Astrocyte (in vitro differentiated cells and primary cell): ENCODE results near the gene POGZ. TPM values are rescaled to one million over a fixed set of nuclear protein-coding genes. Genes with fewer than 3 reads are reported as not detected.
"Not testable (repeated sequence)": the region's sequence is repeated elsewhere in the genome, so short reads cannot be mapped to it uniquely, and the experiment has no call there.

Experiments used
- DNase-seq: peaks from one replicate; pipeline ENCODE4 v3.0.0-alpha.2; 2010; ENCODE audit warnings: low read depth
- FAIRE-seq: peaks from 2 replicates; lab custom pipeline; 2011; peaks lifted over from hg19 to GRCh38; lab: Jason Lieb, UNC
- H2AFZ ChIP-seq: 2 replicates; pipeline ENCODE4 v1.6.0; 2012; ENCODE audit warnings: low read depth, low read length, inconsistent platforms
- H3K27ac ChIP-seq: 2 replicates; pipeline ENCODE4 v1.5.1; 2011; ENCODE audit warnings: low read depth, low read length, inconsistent platforms
- H3K27me3 ChIP-seq: 2 replicates; pipeline ENCODE4 v1.6.0; 2011; ENCODE audit warnings: low read length, inconsistent platforms; ENCODE audit not compliant: insufficient read depth
- H3K36me3 ChIP-seq: 2 replicates; pipeline ENCODE4 v1.5.1; 2011; ENCODE audit warnings: low read length, inconsistent platforms; ENCODE audit not compliant: insufficient read depth
- H3K4me1 ChIP-seq: 2 replicates; pipeline ENCODE4 v1.5.1; 2011; ENCODE audit warnings: low read length, inconsistent platforms; ENCODE audit not compliant: insufficient read depth
- H3K4me2 ChIP-seq: 2 replicates; pipeline ENCODE4 v1.6.0; 2012; ENCODE audit warnings: low read length, inconsistent platforms
- H3K4me3 ChIP-seq: 2 replicates; pipeline ENCODE4 v1.5.1; 2011; ENCODE audit warnings: low read depth, mild to moderate bottlenecking, low read length, inconsistent platforms; ENCODE audit not compliant: insufficient read depth
- H3K79me2 ChIP-seq: 2 replicates; pipeline ENCODE4 v1.6.0; 2012; ENCODE audit warnings: mild to moderate bottlenecking, low read length, inconsistent platforms; ENCODE audit not compliant: insufficient read depth
- H3K9ac ChIP-seq: 2 replicates; pipeline ENCODE4 v1.6.0; 2012; ENCODE audit warnings: mild to moderate bottlenecking, low read length, inconsistent platforms
- H3K9me3 ChIP-seq: 2 replicates; pipeline ENCODE4 v1.5.1; 2012; ENCODE audit warnings: low read depth, mild to moderate bottlenecking, low read length, inconsistent platforms; ENCODE audit not compliant: insufficient read depth
- H4K20me1 ChIP-seq: 2 replicates; pipeline ENCODE4 v1.6.0; 2012; ENCODE audit warnings: low read length, inconsistent platforms; ENCODE audit not compliant: insufficient read depth
- H3K27ac Mint-ChIP-seq: one replicate; pipeline ENCODE4 v1.8.0; 2021; ENCODE audit warnings: mild to moderate bottlenecking, mixed read lengths; ENCODE audit not compliant: unreplicated experiment
- H3K27me3 Mint-ChIP-seq: one replicate; pipeline ENCODE4 v1.8.0; 2021; ENCODE audit warnings: low read depth, mixed read lengths; ENCODE audit not compliant: unreplicated experiment
- H3K36me3 Mint-ChIP-seq: one replicate; pipeline ENCODE4 v1.8.0; 2021; ENCODE audit warnings: low read depth, mixed read lengths; ENCODE audit not compliant: unreplicated experiment
- H3K4me1 Mint-ChIP-seq: one replicate; pipeline ENCODE4 v1.8.0; 2021; ENCODE audit warnings: low read depth, mixed read lengths; ENCODE audit not compliant: unreplicated experiment
- H3K4me3 Mint-ChIP-seq: one replicate; pipeline ENCODE4 v1.8.0; 2021; ENCODE audit warnings: mild to moderate bottlenecking, moderate library complexity, mixed read lengths; ENCODE audit not compliant: unreplicated experiment
- H3K9me3 Mint-ChIP-seq: one replicate; pipeline ENCODE4 v1.8.0; 2021; ENCODE audit warnings: mild to moderate bottlenecking, mixed read lengths; ENCODE audit not compliant: unreplicated experiment
- CTCF ChIP-seq: IDR thresholded peaks from 2 replicates; pipeline ENCODE4 v1.5.1; 2011; ENCODE audit warnings: low read depth, mild to moderate bottlenecking, inconsistent platforms, low read length, moderate library complexity; ENCODE audit not compliant: insufficient read depth
- EZH2 ChIP-seq: IDR thresholded peaks from 2 replicates; pipeline ENCODE4 v1.6.1; 2012; ENCODE audit warnings: mild to moderate bottlenecking, low read length, inconsistent platforms; ENCODE audit not compliant: insufficient read depth
- total RNA-seq: library from RNA; stranded (reverse); gene quantifications from 2 replicates; pipeline ENCODE4 v1.2.1, GENCODE V29; 2021

The POGZ gene
- total RNA-seq, 1 donor from 2014 or later: 63.9 TPM

- no peak for TF ChIP-seq CTCF
- no peak for TF ChIP-seq EZH2
- H3K9ac ChIP-seq: no peak overlapping the region
- H3K27me3 Mint-ChIP-seq: no peaks in the 10 kb centered on the region
- no peaks in the 10 kb centered on the region for H3K4me1 Mint-ChIP-seq
- no peak overlapping the region for H3K4me3 Mint-ChIP-seq
- peaks cover 1% of the 10 kb centered on the region for H3K36me3 Mint-ChIP-seq
- H3K36me3 ChIP-seq: no peaks in the 10 kb centered on the region
- DNase-seq (no peak), FAIRE-seq (no peak)
- no peak overlapping the region for H3K27ac ChIP-seq
- H3K4me2 ChIP-seq: no peak overlapping the region
- H3K79me2 ChIP-seq: no peaks in the 10 kb centered on the region
- no peaks in the 10 kb centered on the region for H3K4me1 ChIP-seq
- H3K9me3 Mint-ChIP-seq: peaks cover 5% of the 10 kb centered on the region
- H3K4me3 ChIP-seq: no peak overlapping the region
- no peak overlapping the region for H3K27ac Mint-ChIP-seq
- H3K27me3 ChIP-seq: peaks cover 4% of the 10 kb centered on the region
- no peaks in the 10 kb centered on the region for H4K20me1 ChIP-seq
- no peak overlapping the region for H2AFZ ChIP-seq
- no peaks in the 10 kb centered on the region for H3K9me3 ChIP-seq
These were observed 68.2 kb downstream of the POGZ start for GRCh38 chr1:151391079-151391563.

- H3K9ac ChIP-seq, H3K4me3 Mint-ChIP-seq, H3K36me3 Mint-ChIP-seq, H3K4me2 ChIP-seq, H3K36me3 ChIP-seq, H3K27ac Mint-ChIP-seq, H3K4me1 ChIP-seq, H4K20me1 ChIP-seq, H3K27me3 Mint-ChIP-seq, H3K9me3 Mint-ChIP-seq, FAIRE-seq, H3K4me3 ChIP-seq, H3K27ac ChIP-seq, H3K4me1 Mint-ChIP-seq, H3K9me3 ChIP-seq, DNase-seq, H2AFZ ChIP-seq, H3K79me2 ChIP-seq, H3K27me3 ChIP-seq: not testable (repeated sequence)
These were observed 68.8 kb downstream of the POGZ start for GRCh38 chr1:151390221-151391078.

- Mint-ChIP-seq H3K4me3 (no peak overlapping the region), H3K4me1 (no peaks in the 10 kb centered on the region), H3K27ac (no peak overlapping the region), H3K9me3 (no peaks in the 10 kb centered on the region), H3K36me3 (no peaks in the 10 kb centered on the region), H3K27me3 (peaks cover 2% of the 10 kb centered on the region)
- H2AFZ ChIP-seq: no peak overlapping the region
- H3K79me2 ChIP-seq: no peaks in the 10 kb centered on the region
- no peaks in the 10 kb centered on the region for H4K20me1 ChIP-seq
- no peak for TF ChIP-seq EZH2
- no peak for TF ChIP-seq CTCF
- H3K36me3 ChIP-seq: no peaks in the 10 kb centered on the region
- H3K27ac ChIP-seq: no peak overlapping the region
- H3K4me2 ChIP-seq: no peak overlapping the region
- H3K9me3 ChIP-seq: no peaks in the 10 kb centered on the region
- H3K9ac ChIP-seq: no peak overlapping the region
- H3K4me1 ChIP-seq: no peaks in the 10 kb centered on the region
- no peaks in the 10 kb centered on the region for H3K27me3 ChIP-seq
- no peak for FAIRE-seq
- DNase-seq: no peak
- no peak overlapping the region for H3K4me3 ChIP-seq
These were observed 73.3 kb downstream of the POGZ start for GRCh38 chr1:151386002-151386401.
